H4 (cell line): Measurements from ENCODE around the gene ABRAXAS1. TPM values are rescaled to one million over a fixed set of nuclear protein-coding genes. Genes with fewer than 3 reads are reported as not detected.
"Not testable (repeated sequence)": the region's sequence is repeated elsewhere in the genome, so short reads cannot be mapped to it uniquely, and the experiment has no call there.

Experiments
- DNase-seq: peaks from one replicate; pipeline ENCODE4 v3.0.0-alpha.2; 2015; ENCODE audit warnings: low spot score
- total RNA-seq: library from RNA; depleted of rRNA; stranded (reverse); fragments of >200 nt; shearing (Covaris generic); gene quantifications from 2 replicates; pipeline ENCODE4 v1.2.3, GENCODE V29; 2014; rRNA removed

ABRAXAS1 gene
- total RNA-seq = 4.7 and 6.3 TPM in 2 replicates

GRCh38 chr4:83484500-83485461 lies at the start of gene ABRAXAS1:
Gene ABRAXAS1, minus strand, starts transcription at chr4:83485100. Its CDS starts 28 bp downstream, at chr4:83485072.
- peak; percentile 95 for DNase-seq

GRCh38 chr4:83527671-83528070 lies 42.8 kb upstream of the ABRAXAS1 start:
- no peak for DNase-seq

GRCh38 chr4:83522239-83522638 lies 37.3 kb upstream of the ABRAXAS1 start:
- DNase-seq = no peak

GRCh38 chr4:83516042-83516772 lies 31.3 kb upstream of the ABRAXAS1 start:
- peak; percentile 60 for DNase-seq

GRCh38 chr4:83510442-83510841 lies 25.5 kb upstream of the ABRAXAS1 start:
- no peak for DNase-seq

GRCh38 chr4:83509156-83509585 lies 24.3 kb upstream of the ABRAXAS1 start:
- peak; percentile 73 for DNase-seq

GRCh38 chr4:83504996-83505395 lies 20.1 kb upstream of the ABRAXAS1 start:
- DNase-seq = no peak

GRCh38 chr4:83504503-83504902 lies 19.6 kb upstream of the ABRAXAS1 start:
- no peak for DNase-seq

- no peak for DNase-seq
These were observed 19.1 kb upstream of the ABRAXAS1 start for GRCh38 chr4:83503974-83504373.

GRCh38 chr4:83501671-83502070 lies 16.8 kb upstream of the ABRAXAS1 start:
- DNase-seq = not testable (repeated sequence)

- no peak for DNase-seq
These were observed 13.3 kb upstream of the ABRAXAS1 start for GRCh38 chr4:83498187-83498586.

GRCh38 chr4:83496085-83496917 lies 11.4 kb upstream of the ABRAXAS1 start:
- not testable (repeated sequence) for DNase-seq

- DNase-seq = no peak
These were observed 6.1 kb upstream of the ABRAXAS1 start for GRCh38 chr4:83490876-83491450.

- DNase-seq = no peak
These were observed 4.9 kb upstream of the ABRAXAS1 start for GRCh38 chr4:83489711-83490326.

- DNase-seq = no peak
These were observed 1.7 kb upstream of the ABRAXAS1 start for GRCh38 chr4:83486457-83487129.

- DNase-seq = no peak
These were observed 10.9 kb downstream of the ABRAXAS1 start for GRCh38 chr4:83473966-83474365.

- DNase-seq = no peak
These were observed 11.5 kb downstream of the ABRAXAS1 start for GRCh38 chr4:83473423-83473822.

- DNase-seq = no peak
These were observed 28.8 kb downstream of the ABRAXAS1 start for GRCh38 chr4:83456184-83456501.

- peak; percentile 99 for DNase-seq
These were observed 29.4 kb downstream of the ABRAXAS1 start, which contains the start of the genes HELQ and MRPS18C for GRCh38 chr4:83455281-83456183. Gene HELQ, minus strand, starts transcription at chr4:83455823. Its CDS starts 130 bp downstream, at chr4:83455693. Gene MRPS18C, plus strand, starts transcription at chr4:83456058. Its CDS starts 20 bp downstream, at chr4:83456078.
